Fibroblast of lung (primary cell): ENCODE measurements around the gene ATP10A. TPM values are rescaled to one million over a fixed set of nuclear protein-coding genes. Genes with fewer than 3 reads are reported as not detected.

Experiments
- DNase-seq, 2 donors: peaks; one replicate each; pipeline versions ENCODE4 v3.0.0 to v3.0.0-alpha.2; 2010; ENCODE audit warnings: low read depth in 2 of 2
- H2AFZ ChIP-seq: 2 replicates; pipeline ENCODE4 v1.5.1; 2012; ENCODE audit warnings: low read length, control low read depth, inconsistent platforms
- H3K27ac ChIP-seq: 2 replicates; pipeline ENCODE4 v1.5.1; 2011; ENCODE audit warnings: low read length, control low read depth; ENCODE audit not compliant: insufficient read depth
- H3K27me3 ChIP-seq: 2 replicates; pipeline ENCODE4 v1.5.1; 2011; ENCODE audit warnings: mild to moderate bottlenecking, low read length; ENCODE audit not compliant: control insufficient read depth, insufficient read depth
- H3K36me3 ChIP-seq: 2 replicates; pipeline ENCODE4 v1.5.1; 2011; ENCODE audit warnings: low read length; ENCODE audit not compliant: control insufficient read depth, insufficient read depth
- H3K4me1 ChIP-seq: 2 replicates; pipeline ENCODE4 v1.5.1; 2011; ENCODE audit warnings: low read length; ENCODE audit not compliant: control insufficient read depth, insufficient read depth; ENCODE audit errors: extremely low read depth
- H3K4me2 ChIP-seq: 2 replicates; pipeline ENCODE4 v1.5.1; 2011; ENCODE audit warnings: low read length, control low read depth; ENCODE audit not compliant: insufficient read depth; ENCODE audit errors: extremely low read depth
- H3K4me3 ChIP-seq, 4 experiments: fragments of 200-600 bp in 1 of 4; sonication (generic) in 1 of 4; replicated peaks in 1 of 4; 2 replicates each; pipeline ENCODE4 v1.5.1; 2011 to 2016; ENCODE audit warnings: low read length in 4 of 4, low read depth in 3 of 4, mild to moderate bottlenecking in 3 of 4, control low read depth in 2 of 4, inconsistent platforms in 1 of 4, mixed read lengths in 1 of 4; ENCODE audit not compliant: insufficient read depth in 1 of 4; ENCODE audit errors: control extremely low read depth in 1 of 4
- H3K79me2 ChIP-seq: 2 replicates; pipeline ENCODE4 v1.5.1; 2012; ENCODE audit warnings: mild to moderate bottlenecking, low read length, inconsistent platforms; ENCODE audit not compliant: control insufficient read depth, insufficient read depth
- H3K9ac ChIP-seq: 2 replicates; pipeline ENCODE4 v1.5.1; 2011; ENCODE audit warnings: mild to moderate bottlenecking, low read length, control low read depth; ENCODE audit not compliant: insufficient read depth
- H3K9me3 ChIP-seq: 2 replicates; pipeline ENCODE4 v1.5.1; 2012; ENCODE audit warnings: low read depth, low read length; ENCODE audit not compliant: control insufficient read depth, insufficient read depth
- H4K20me1 ChIP-seq: 2 replicates; pipeline ENCODE4 v1.5.1; 2011; ENCODE audit warnings: low read length; ENCODE audit not compliant: control insufficient read depth, insufficient read depth; ENCODE audit errors: extremely low read depth
- CTCF ChIP-seq, 2 donors: IDR thresholded peaks in 1 of 2; conservative IDR thresholded peaks in 1 of 2; 1 replicate in 1 of 2; 2 replicates in 1 of 2; pipeline ENCODE4 v1.5.1; 2011 to 2012; ENCODE audit warnings: low read length in 2 of 2, control low read depth in 1 of 2, inconsistent platforms in 1 of 2, low read depth in 1 of 2, mild to moderate bottlenecking in 1 of 2
- EZH2 ChIP-seq: IDR thresholded peaks from 2 replicates; pipeline ENCODE4 v1.5.1; 2012; ENCODE audit warnings: low read length, control low read depth, mild to moderate bottlenecking; ENCODE audit errors: missing control alignments
- polyA plus RNA-seq, 2 donors: library from polyadenylated mRNA; depleted of rRNA in 1 of 2; stranded (reverse) in 1 of 2; unstranded in 1 of 2; fragments of >200 nt; gene quantifications; 2 replicates each; pipeline ENCODE4 v1.2.1, GENCODE V29; 2011 to 2012; ENCODE audit warnings: missing spikeins in 1 of 2
- total RNA-seq: library from RNA; depleted of rRNA; stranded (reverse); fragments of >200 nt; gene quantifications from 2 replicates; pipeline ENCODE4 v1.2.1, GENCODE V29; 2014

Gene ATP10A
- total and polyA plus RNA-seq, 2 donors (not counting 1 experiment from before 2014, with no cell fraction given) = 12.7 to 13.8 TPM

GRCh38 chr15:25691544-25692430 lies 171.3 kb downstream of the ATP10A start:
- no peak overlapping the region for H3K9ac ChIP-seq
- peak in 1 of 2 donors; percentile 37 for DNase-seq
- H3K27ac ChIP-seq = no peak overlapping the region
- H4K20me1 ChIP-seq = no peaks in the 10 kb centered on the region
- no peaks in the 10 kb centered on the region for H3K27me3 ChIP-seq
- H3K36me3 ChIP-seq = peaks cover 11% of the 10 kb centered on the region
- H3K9me3 ChIP-seq = no peaks in the 10 kb centered on the region
- TF ChIP-seq EZH2 = no peak
- TF ChIP-seq CTCF (conservative IDR thresholded peaks at IDR 0.05 in 1 of 2, IDR thresholded peaks at IDR 0.05 in 1 of 2; ENCODE audit: low read depth in 1 of 2, low read length in 2 of 2) = peak; percentile 35 to 40
- H2AFZ ChIP-seq = no peak overlapping the region
- H3K79me2 ChIP-seq = no peaks in the 10 kb centered on the region
- H3K4me1 ChIP-seq = peaks cover 8% of the 10 kb centered on the region
- no peak overlapping the region for H3K4me2 ChIP-seq
- no peak overlapping the region for H3K4me3 ChIP-seq

GRCh38 chr15:25690673-25691543 lies 172.2 kb downstream of the ATP10A start:
- Histone ChIP-seq H3K4me3 (no peak overlapping the region), H3K4me2 (peak overlapping the region; percentile 42), H4K20me1 (no peaks in the 10 kb centered on the region), H3K79me2 (no peaks in the 10 kb centered on the region), H3K9me3 (no peaks in the 10 kb centered on the region), H3K27me3 (no peaks in the 10 kb centered on the region), H3K9ac (no peak overlapping the region), H3K27ac (no peak overlapping the region), H3K4me1 (peaks cover 8% of the 10 kb centered on the region), H3K36me3 (peaks cover 10% of the 10 kb centered on the region), H2AFZ (no peak overlapping the region)
- no peak for TF ChIP-seq EZH2
- TF ChIP-seq CTCF (conservative IDR thresholded peaks at IDR 0.05 in 1 of 2, IDR thresholded peaks at IDR 0.05 in 1 of 2; ENCODE audit: low read depth in 1 of 2, low read length in 2 of 2) = no peak
- DNase-seq = peak; percentile 55 to 88

- Histone ChIP-seq H3K27ac (no peak overlapping the region), H3K9me3 (no peaks in the 10 kb centered on the region), H3K27me3 (no peaks in the 10 kb centered on the region), H2AFZ (no peak overlapping the region), H4K20me1 (no peaks in the 10 kb centered on the region), H3K79me2 (no peaks in the 10 kb centered on the region), H3K4me1 (peaks cover 12% of the 10 kb centered on the region), H3K4me3 (no peak overlapping the region), H3K9ac (no peak overlapping the region), H3K4me2 (no peak overlapping the region), H3K36me3 (peaks cover 8% of the 10 kb centered on the region)
- DNase-seq = no peak
- TF ChIP-seq CTCF (conservative IDR thresholded peaks at IDR 0.05 in 1 of 2, IDR thresholded peaks at IDR 0.05 in 1 of 2; ENCODE audit: low read depth in 1 of 2, low read length in 2 of 2) = no peak
- no peak for TF ChIP-seq EZH2
These were observed 173.5 kb downstream of the ATP10A start for GRCh38 chr15:25689592-25689991.
